ENCODE data around the gene RHBDD3.

The RHBDD3 gene

DNA sequence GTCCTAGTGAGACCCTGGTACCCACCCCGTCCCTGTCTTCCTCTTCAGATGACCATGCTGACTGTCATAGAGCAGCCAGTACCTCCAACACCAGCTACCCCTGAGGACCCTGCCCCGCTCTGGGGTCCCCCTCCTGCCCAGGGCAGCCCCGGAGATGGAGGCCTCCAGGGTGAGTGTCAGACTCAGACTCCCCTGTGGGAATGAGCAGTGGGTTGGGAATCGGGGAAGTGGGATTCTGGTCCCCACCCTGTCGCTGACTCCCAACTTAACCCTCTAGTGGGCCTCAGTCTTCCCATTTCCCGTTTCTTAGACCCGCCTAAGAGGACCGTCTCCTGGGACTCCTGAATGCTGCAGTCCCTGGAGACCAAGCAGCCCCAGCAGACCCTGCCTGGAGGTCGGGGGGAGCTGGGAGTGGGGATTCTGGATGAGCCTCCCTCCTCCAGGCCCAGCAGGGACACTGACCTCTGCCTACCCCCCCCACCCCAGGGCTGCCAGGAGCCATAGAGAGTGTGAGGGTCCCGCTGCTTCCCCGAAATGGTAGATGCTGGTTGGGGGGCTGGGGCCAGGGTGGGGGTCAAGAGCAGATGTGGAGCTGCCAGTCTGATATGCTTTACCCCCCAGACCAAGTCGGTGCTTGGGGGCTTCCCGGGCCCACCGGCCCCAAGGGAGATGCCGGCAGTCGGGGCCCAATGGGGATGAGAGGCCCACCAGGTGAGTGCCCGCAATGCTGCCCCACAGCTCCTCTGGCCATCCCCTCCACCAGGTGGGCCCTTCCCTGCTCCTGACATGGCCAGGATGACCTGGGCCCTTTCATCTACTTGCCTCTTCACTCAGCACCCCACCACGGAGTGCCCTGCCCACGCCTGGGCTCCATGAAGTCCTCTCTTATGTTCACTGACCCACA, 36.6 kb downstream of the RHBDD3 start:
- no CpG with 5 or more reads among the region's 19 CpGs for WGBS (ENCODE audit: extremely low coverage, insufficient coverage, low lambda C conversion rate)

DNA sequence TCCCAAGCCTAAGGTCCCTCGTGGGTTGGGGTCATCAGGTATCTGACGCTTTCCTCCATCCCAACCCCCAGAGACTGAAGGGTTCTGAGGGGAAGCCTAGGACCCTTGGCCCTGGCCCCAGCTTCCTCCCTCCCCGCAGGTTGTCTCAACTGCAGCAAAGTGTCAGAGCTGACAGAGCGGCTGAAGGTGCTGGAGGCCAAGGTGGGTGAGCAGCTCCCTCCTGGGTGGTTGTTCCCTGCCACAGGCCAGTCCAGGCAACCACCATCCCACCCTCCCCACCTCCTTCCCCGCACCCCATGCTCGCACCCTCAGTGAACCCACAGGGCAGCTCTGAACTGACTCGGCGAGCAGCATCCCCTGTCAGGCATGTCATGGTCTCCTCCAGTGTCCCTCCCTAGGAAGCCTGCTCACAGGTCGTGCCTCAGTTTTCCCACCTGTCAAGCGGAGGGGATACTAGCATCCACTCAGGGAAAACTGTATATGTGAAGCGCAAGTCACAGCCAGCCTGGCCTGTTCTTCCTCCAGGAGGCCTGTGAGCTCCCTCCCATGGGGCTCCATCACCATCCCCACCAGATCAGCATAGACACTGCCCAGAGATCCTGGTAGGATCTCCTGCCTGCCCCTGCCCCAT, 41.3 kb downstream of the RHBDD3 start:
- Histone ChIP-seq H3K9ac (ENCODE audit: low read length) (no peak overlapping the region), H2BK15ac (replicated peaks; ENCODE audit: low read depth) (no peak overlapping the region), H3K56ac (ENCODE audit: low read length) (no peak overlapping the region), H3K27ac (ENCODE audit: low read depth, low read length) (no peak overlapping the region), H3K79me1 (ENCODE audit: low read length) (no peaks in the 10 kb centered on the region), H3K4ac (ENCODE audit: low read depth, low read length) (no peak overlapping the region), H3K4me2 (ENCODE audit: low read length) (no peak overlapping the region), H2AK5ac (ENCODE audit: low read length) (no peak overlapping the region), H3K27me3 (ENCODE audit: insufficient read depth, low read length, poor library complexity) (no peaks in the 10 kb centered on the region), H2BK5ac (ENCODE audit: low read length) (no peak overlapping the region), H3K4me1 (ENCODE audit: control insufficient read depth, low read depth, low read length) (no peaks in the 10 kb centered on the region), H4K5ac (ENCODE audit: low read length) (no peak overlapping the region), H3K36me3 (ENCODE audit: control insufficient read depth, insufficient read depth, low read length) (no peaks in the 10 kb centered on the region), H3K18ac (ENCODE audit: low read length) (no peak overlapping the region), H3K23ac (ENCODE audit: low read length) (no peak overlapping the region), H4K8ac (ENCODE audit: low read depth, low read length) (no peak overlapping the region), H3K4me3 (ENCODE audit: low read length) (no peak overlapping the region), H2BK120ac (ENCODE audit: low read depth, low read length) (no peak overlapping the region), H3K79me2 (ENCODE audit: control insufficient read depth, insufficient read depth, low read length) (no peaks in the 10 kb centered on the region)
- DNase-seq = no peak
- no CpG with 5 or more reads among the region's 11 CpGs for WGBS (ENCODE audit: extremely low coverage, insufficient coverage, low lambda C conversion rate)

More for the DNA sequence above, 36.6 kb downstream of the RHBDD3 start:
- Histone ChIP-seq H3K23ac (ENCODE audit: low read length) (no peak overlapping the region), H3K27ac (ENCODE audit: low read depth, low read length) (no peak overlapping the region), H3K4me2 (ENCODE audit: low read length) (no peak overlapping the region), H2AK5ac (ENCODE audit: low read length) (no peak overlapping the region), H4K5ac (ENCODE audit: low read length) (no peak overlapping the region), H3K4me3 (ENCODE audit: low read length) (no peak overlapping the region), H2BK120ac (ENCODE audit: low read depth, low read length) (no peak overlapping the region), H3K79me1 (ENCODE audit: low read length) (no peaks in the 10 kb centered on the region), H3K9ac (ENCODE audit: low read length) (no peak overlapping the region), H3K27me3 (ENCODE audit: insufficient read depth, low read length, poor library complexity) (no peaks in the 10 kb centered on the region), H3K79me2 (ENCODE audit: control insufficient read depth, insufficient read depth, low read length) (no peaks in the 10 kb centered on the region), H3K4ac (ENCODE audit: low read depth, low read length) (no peak overlapping the region), H3K4me1 (ENCODE audit: control insufficient read depth, low read depth, low read length) (no peaks in the 10 kb centered on the region), H2BK15ac (replicated peaks; ENCODE audit: low read depth) (no peak overlapping the region), H2BK5ac (ENCODE audit: low read length) (no peak overlapping the region), H3K36me3 (ENCODE audit: control insufficient read depth, insufficient read depth, low read length) (no peaks in the 10 kb centered on the region), H4K8ac (ENCODE audit: low read depth, low read length) (no peak overlapping the region), H3K56ac (ENCODE audit: low read length) (no peak overlapping the region), H3K18ac (ENCODE audit: low read length) (no peak overlapping the region)
- DNase-seq = no peak

DNA sequence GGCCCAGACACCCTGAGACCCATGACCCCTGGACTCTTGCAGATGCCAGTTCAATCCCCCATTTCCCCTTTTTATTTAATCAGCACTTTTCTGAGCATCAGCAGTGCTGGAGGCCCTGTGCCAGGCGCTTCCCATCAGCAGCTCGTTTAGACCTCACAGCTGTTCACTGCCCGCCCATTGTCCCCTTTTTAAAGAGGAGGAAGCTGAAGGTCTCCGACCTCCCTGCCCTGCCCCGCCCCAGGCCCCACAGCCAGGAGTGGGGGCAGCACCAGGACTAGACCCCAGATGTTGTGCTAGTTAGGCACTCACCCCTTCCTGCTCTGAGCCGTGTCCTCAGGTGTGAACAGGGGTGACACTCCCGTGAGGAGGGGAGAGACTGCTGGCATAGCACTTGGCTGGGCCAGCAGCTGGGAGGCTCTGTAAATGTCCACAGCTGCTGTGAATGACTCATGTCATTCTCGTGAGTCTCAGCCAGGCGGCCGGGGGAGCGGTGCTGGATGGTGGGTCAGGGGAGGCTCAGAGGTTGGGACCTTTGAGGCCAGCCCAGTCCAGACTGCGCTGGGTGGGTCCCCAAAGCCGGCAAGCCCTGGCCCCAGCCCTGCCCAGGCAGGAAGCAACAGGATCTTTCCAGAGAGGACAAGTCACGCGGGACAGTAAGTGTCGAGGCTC, 42.2 kb downstream of the RHBDD3 start:
- Histone ChIP-seq H3K4me2 (ENCODE audit: low read length) (no peak overlapping the region), H4K8ac (ENCODE audit: low read depth, low read length) (no peak overlapping the region), H2AK5ac (ENCODE audit: low read length) (no peak overlapping the region), H3K18ac (ENCODE audit: low read length) (no peak overlapping the region), H3K4me1 (ENCODE audit: control insufficient read depth, low read depth, low read length) (no peaks in the 10 kb centered on the region), H3K79me2 (ENCODE audit: control insufficient read depth, insufficient read depth, low read length) (no peaks in the 10 kb centered on the region), H3K4me3 (ENCODE audit: low read length) (no peak overlapping the region), H3K27me3 (ENCODE audit: insufficient read depth, low read length, poor library complexity) (no peaks in the 10 kb centered on the region), H3K56ac (ENCODE audit: low read length) (peak overlapping the region; percentile 17), H3K36me3 (ENCODE audit: control insufficient read depth, insufficient read depth, low read length) (no peaks in the 10 kb centered on the region), H3K9ac (ENCODE audit: low read length) (no peak overlapping the region), H3K23ac (ENCODE audit: low read length) (no peak overlapping the region), H3K27ac (ENCODE audit: low read depth, low read length) (no peak overlapping the region), H3K79me1 (ENCODE audit: low read length) (no peaks in the 10 kb centered on the region), H3K4ac (ENCODE audit: low read depth, low read length) (no peak overlapping the region), H2BK15ac (replicated peaks; ENCODE audit: low read depth) (no peak overlapping the region), H4K5ac (ENCODE audit: low read length) (no peak overlapping the region), H2BK5ac (ENCODE audit: low read length) (no peak overlapping the region), H2BK120ac (ENCODE audit: low read depth, low read length) (no peak overlapping the region)
- WGBS (ENCODE audit: extremely low coverage, insufficient coverage, low lambda C conversion rate) = no CpG with 5 or more reads among the region's 16 CpGs
- no peak for DNase-seq

DNA sequence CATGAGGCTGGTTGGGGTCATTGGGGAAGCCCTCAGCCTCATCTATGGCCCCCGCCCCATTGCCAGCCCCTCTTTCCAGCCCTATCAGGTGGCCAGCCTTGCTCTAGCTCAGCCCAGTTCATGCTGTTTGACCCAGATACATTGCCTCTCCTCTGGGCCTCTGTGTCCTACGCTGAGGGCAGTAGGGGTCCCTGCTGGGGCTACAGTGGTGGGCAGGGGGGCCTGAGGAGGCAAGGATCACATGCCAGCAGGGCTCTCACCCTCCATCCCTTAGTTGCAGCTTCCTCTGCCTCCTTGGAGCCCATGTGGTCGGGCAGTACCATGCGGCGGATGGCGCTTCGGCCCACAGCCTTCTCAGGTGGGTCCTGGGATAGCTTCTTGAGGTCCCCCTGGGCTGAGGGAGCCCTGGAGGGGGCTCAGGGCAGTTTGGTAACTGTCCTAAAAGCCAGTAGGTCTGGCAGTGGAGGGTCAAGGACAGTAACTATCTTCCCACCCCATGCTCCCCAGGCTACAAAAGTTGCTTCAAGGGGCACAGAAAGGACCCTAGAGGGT, 42.8 kb downstream of the RHBDD3 start:
- H3K4ac ChIP-seq (ENCODE audit: low read depth, low read length) = no peak overlapping the region
- no peak overlapping the region for H3K23ac ChIP-seq (ENCODE audit: low read length)
- no peak overlapping the region for H3K4me2 ChIP-seq (ENCODE audit: low read length)
- H3K36me3 ChIP-seq (ENCODE audit: control insufficient read depth, insufficient read depth, low read length) = no peaks in the 10 kb centered on the region
- no peak overlapping the region for H3K56ac ChIP-seq (ENCODE audit: low read length)
- H2BK15ac ChIP-seq (replicated peaks; ENCODE audit: low read depth) = no peak overlapping the region
- no peak for DNase-seq
- H3K79me1 ChIP-seq (ENCODE audit: low read length) = no peaks in the 10 kb centered on the region
- no peak overlapping the region for H3K9ac ChIP-seq (ENCODE audit: low read length)
- H2BK120ac ChIP-seq (ENCODE audit: low read depth, low read length) = no peak overlapping the region
- no peak overlapping the region for H2AK5ac ChIP-seq (ENCODE audit: low read length)
- H3K27ac ChIP-seq (ENCODE audit: low read depth, low read length) = no peak overlapping the region
- no peaks in the 10 kb centered on the region for H3K27me3 ChIP-seq (ENCODE audit: insufficient read depth, low read length, poor library complexity)
- no CpG with 5 or more reads among the region's 7 CpGs for WGBS (ENCODE audit: extremely low coverage, insufficient coverage, low lambda C conversion rate)
- H2BK5ac ChIP-seq (ENCODE audit: low read length) = no peak overlapping the region
- H4K5ac ChIP-seq (ENCODE audit: low read length) = no peak overlapping the region
- H3K4me1 ChIP-seq (ENCODE audit: control insufficient read depth, low read depth, low read length) = peaks cover under 1% of the 10 kb centered on the region
- no peaks in the 10 kb centered on the region for H3K79me2 ChIP-seq (ENCODE audit: control insufficient read depth, insufficient read depth, low read length)
- H3K18ac ChIP-seq (ENCODE audit: low read length) = no peak overlapping the region
- H3K4me3 ChIP-seq (ENCODE audit: low read length) = no peak overlapping the region
- no peak overlapping the region for H4K8ac ChIP-seq (ENCODE audit: low read depth, low read length)

DNA sequence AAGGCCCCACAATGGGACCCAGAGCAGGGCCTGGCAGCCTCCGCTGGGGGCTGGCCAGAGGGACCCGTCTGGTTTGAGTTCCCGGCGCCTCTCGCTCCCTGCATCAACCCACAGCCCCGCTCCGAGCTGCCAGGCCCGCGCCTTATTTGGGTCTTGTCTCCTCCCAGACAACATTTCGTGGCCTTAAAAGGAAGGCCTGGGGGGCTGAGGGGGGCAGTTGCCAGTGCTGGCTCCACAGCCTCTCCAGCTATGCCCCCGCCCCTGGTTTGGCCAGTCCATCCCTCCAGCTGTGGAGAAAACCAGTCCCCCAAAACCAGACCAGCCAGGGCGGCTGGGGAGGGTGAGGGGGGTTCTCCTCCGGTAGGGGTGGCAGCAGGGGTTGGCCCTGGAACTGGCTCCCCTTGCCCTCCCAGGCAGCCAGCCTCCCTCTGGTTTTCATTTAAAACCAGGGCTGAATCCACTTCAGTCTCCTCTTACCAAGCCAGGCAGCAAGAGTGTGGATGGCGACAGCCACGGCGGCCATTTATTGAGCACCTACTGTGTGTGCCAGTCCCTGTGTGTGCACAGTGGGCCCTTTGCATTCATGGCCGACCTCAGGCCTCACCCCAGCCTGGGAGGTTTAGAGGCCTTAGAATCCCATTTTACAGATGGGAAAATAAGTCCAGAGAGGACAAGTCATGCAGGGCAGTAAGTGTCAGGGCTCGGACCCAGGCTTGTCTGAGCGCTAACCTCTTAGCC, 43.5 kb downstream of the RHBDD3 start:
- no peak overlapping the region for H2BK120ac ChIP-seq (ENCODE audit: low read depth, low read length)
- no peak overlapping the region for H3K4me2 ChIP-seq (ENCODE audit: low read length)
- H3K9ac ChIP-seq (ENCODE audit: low read length) = no peak overlapping the region
- no peaks in the 10 kb centered on the region for H3K79me1 ChIP-seq (ENCODE audit: low read length)
- no peaks in the 10 kb centered on the region for H3K79me2 ChIP-seq (ENCODE audit: control insufficient read depth, insufficient read depth, low read length)
- no peak overlapping the region for H2BK5ac ChIP-seq (ENCODE audit: low read length)
- H3K4me1 ChIP-seq (ENCODE audit: control insufficient read depth, low read depth, low read length) = peaks cover 2% of the 10 kb centered on the region
- H2BK15ac ChIP-seq (replicated peaks; ENCODE audit: low read depth) = no peak overlapping the region
- no peak overlapping the region for H3K4me3 ChIP-seq (ENCODE audit: low read length)
- no peak overlapping the region for H4K8ac ChIP-seq (ENCODE audit: low read depth, low read length)
- no peak overlapping the region for H2AK5ac ChIP-seq (ENCODE audit: low read length)
- no peak overlapping the region for H3K18ac ChIP-seq (ENCODE audit: low read length)
- no peak overlapping the region for H3K27ac ChIP-seq (ENCODE audit: low read depth, low read length)
- WGBS (ENCODE audit: extremely low coverage, insufficient coverage, low lambda C conversion rate) = no CpG with 5 or more reads among the region's 19 CpGs
- H4K5ac ChIP-seq (ENCODE audit: low read length) = no peak overlapping the region
- no peak for DNase-seq
- no peak overlapping the region for H3K56ac ChIP-seq (ENCODE audit: low read length)
- H3K23ac ChIP-seq (ENCODE audit: low read length) = no peak overlapping the region
- H3K27me3 ChIP-seq (ENCODE audit: insufficient read depth, low read length, poor library complexity) = no peaks in the 10 kb centered on the region
- H3K36me3 ChIP-seq (ENCODE audit: control insufficient read depth, insufficient read depth, low read length) = no peaks in the 10 kb centered on the region
- no peak overlapping the region for H3K4ac ChIP-seq (ENCODE audit: low read depth, low read length)

Measured in mesendoderm (in vitro differentiated cells).